Gastrocnemius medialis (tissue), 4 donors: ENCODE measurements around the gene C1RL.

Experiments
- POLR2A ChIP-seq, 2 donors: fragments of 450-650 bp; IDR thresholded peaks; one replicate each; pipeline ENCODE4 v1.6.1; 2017; ENCODE audit warnings: antibody characterized with exemption in 2 of 2, mild to moderate bottlenecking in 2 of 2, moderate library complexity in 2 of 2
- TF ChIP-seq, protein P1 (sequence below), 5 experiments: fragments of 450-650 bp in 3 of 5; fragments of 200-600 bp in 2 of 5; sonication (generic) in 2 of 5; IDR thresholded peaks in 4 of 5; conservative IDR thresholded peaks in 1 of 5; 1 replicate in 4 of 5; 2 replicates in 1 of 5; pipeline ENCODE4 v1.5.1; 2016 to 2019; ENCODE audit warnings: antibody characterized with exemption in 5 of 5, mild to moderate bottlenecking in 3 of 5, moderate library complexity in 3 of 5

DNA sequence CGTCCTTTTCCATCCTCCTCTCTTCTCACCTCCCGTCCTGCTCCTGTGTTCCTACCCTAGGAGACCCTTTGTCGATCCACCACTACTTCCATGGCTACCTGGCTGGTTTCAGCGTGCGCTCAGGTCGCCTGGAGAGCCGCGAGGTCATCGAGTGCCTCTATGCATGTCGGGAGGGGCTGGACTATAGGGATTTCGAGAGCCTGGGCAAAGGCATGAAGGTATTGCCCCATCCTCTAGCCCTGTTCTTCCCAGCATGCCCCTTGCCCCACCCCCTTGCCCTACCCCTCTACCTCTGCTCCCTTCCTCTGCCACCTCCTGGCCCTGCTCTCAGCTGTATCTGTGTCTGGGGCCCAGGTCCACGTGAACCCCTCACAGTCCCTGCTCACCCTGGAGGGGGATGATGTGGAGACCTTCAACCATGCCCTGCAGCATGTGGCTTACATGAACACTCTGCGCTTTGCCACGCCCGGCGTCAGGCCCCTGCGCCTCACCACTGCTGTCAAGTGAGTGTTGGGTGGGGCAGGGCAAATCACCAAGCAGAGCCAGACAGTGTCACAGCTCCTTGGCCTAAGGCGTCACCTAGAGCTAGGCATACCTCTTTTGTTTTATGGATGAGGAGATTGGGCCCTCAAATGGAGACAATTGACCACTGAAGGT, 33.9 kb upstream of the C1RL start:
- TF ChIP-seq, protein P1, sequence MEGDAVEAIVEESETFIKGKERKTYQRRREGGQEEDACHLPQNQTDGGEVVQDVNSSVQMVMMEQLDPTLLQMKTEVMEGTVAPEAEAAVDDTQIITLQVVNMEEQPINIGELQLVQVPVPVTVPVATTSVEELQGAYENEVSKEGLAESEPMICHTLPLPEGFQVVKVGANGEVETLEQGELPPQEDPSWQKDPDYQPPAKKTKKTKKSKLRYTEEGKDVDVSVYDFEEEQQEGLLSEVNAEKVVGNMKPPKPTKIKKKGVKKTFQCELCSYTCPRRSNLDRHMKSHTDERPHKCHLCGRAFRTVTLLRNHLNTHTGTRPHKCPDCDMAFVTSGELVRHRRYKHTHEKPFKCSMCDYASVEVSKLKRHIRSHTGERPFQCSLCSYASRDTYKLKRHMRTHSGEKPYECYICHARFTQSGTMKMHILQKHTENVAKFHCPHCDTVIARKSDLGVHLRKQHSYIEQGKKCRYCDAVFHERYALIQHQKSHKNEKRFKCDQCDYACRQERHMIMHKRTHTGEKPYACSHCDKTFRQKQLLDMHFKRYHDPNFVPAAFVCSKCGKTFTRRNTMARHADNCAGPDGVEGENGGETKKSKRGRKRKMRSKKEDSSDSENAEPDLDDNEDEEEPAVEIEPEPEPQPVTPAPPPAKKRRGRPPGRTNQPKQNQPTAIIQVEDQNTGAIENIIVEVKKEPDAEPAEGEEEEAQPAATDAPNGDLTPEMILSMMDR (IDR thresholded peaks at IDR 0.05 in 4 of 5, conservative IDR thresholded peaks at IDR 0.05 in 1 of 5): no peak
- no peak for TF ChIP-seq POLR2A (IDR thresholded peaks at IDR 0.05)
